Peyer's patch (tissue), 4 donors: ENCODE results near the gene SLC22A23.

Source experiments
- CTCF ChIP-seq, 6 experiments: fragments of 450-650 bp in 4 of 6; fragments of 200-600 bp in 2 of 6; sonication (generic) in 1 of 6; IDR thresholded peaks; one replicate each; pipeline ENCODE4 v1.5.1; 2017 to 2019; ENCODE audit warnings: antibody characterized with exemption in 6 of 6, mild to moderate bottlenecking in 3 of 6, moderate library complexity in 1 of 6
- POLR2A ChIP-seq, 2 donors: fragments of 450-650 bp; IDR thresholded peaks; one replicate each; pipeline ENCODE4 v1.5.1; 2017; ENCODE audit warnings: antibody characterized with exemption in 2 of 2, mild to moderate bottlenecking in 2 of 2, moderate library complexity in 2 of 2

GRCh38 chr6:3447005-3447404 lies 9.8 kb downstream of the SLC22A23 start:
- no peak for TF ChIP-seq POLR2A (IDR thresholded peaks at IDR 0.05)
- TF ChIP-seq CTCF (IDR thresholded peaks at IDR 0.05): no peak
